ENCODE data around the gene PRKD2. TPM values are rescaled to one million over a fixed set of nuclear protein-coding genes. Genes with fewer than 3 reads are reported as not detected.
"Not testable (repeated sequence)": the region's sequence is repeated elsewhere in the genome, so short reads cannot be mapped to it uniquely, and the experiment has no call there.

PRKD2 gene
- total RNA-seq, 2 donors from 2014 or later = 14.9 to 18.0 TPM

GRCh38 chr19:46716672-46717033 is 261 bp downstream of the PRKD2 start:
- ATAC-seq (no peak), DNase-seq (peak; percentile 26)
- intact Hi-C loops (cut with DNase I) = no loop called here

- intact Hi-C loops (cut with DNase I) = no loop called here
- peak; percentile 31 for DNase-seq
- ATAC-seq = no peak
These were observed 791 bp downstream of the PRKD2 start for GRCh38 chr19:46715975-46716671.

DNA sequence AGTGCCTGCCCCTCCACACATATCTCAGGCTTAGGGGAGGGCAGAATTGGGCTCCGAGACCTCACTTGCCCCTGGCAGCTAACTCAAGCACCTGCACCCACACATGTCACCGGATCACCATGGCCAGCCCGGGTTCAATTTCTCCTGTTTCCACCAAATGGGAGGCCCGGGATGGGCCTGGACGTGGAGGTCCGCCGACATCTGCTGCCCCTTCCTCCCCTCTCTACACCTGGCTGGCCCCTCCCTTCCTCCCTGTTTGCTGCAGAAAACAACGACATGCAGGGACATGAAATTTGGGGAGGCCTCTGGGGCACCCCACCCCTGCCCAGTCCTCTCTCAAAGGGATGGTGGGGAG is 1.3 kb downstream of the PRKD2 start:
- ATAC-seq = no peak
- intact Hi-C loops (cut with DNase I) = no loop called here

DNA sequence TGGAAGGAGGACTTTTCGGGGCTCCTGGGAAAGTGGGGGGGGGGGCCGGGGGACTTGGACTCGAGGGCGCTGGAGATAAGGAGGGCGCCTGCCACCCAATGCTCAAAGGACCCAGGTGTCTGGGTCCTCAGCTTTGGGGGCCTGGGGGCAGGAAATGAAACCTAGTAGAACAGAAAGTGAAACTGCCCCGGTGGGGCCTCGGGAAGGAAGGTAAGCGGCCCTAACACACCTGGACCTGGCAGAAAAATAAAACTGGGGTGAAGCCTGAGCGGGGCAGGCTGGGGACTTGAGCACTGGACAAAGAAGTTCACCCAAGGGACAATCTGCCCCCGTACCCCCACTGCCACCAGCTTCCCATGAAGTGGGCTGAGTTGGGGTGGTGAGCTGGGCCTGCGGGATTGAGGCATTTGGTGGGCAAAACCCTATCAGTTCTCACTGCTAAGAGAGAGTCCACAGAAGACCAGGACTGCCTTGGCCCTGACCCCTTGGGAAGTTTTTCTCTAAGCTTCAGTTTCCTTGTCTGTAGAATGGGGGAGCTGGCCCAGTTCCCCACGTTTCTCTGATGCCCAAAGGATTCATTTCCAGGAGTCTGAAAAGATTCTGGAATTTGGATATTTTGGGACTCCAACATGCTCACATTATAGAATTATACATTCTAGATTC is 2.3 kb downstream of the PRKD2 start:
- intact Hi-C loops (cut with DNase I) = no loop called here
- DNase-seq (no peak), ATAC-seq (peak; percentile 0 to 1)

More for the DNA sequence above, 1.3 kb downstream of the PRKD2 start:
- no peak for DNase-seq

- intact Hi-C loops (cut with DNase I) = no loop called here
- ATAC-seq (peak; percentile 70 to 77), DNase-seq (peak; percentile 96)
These were observed 3.0 kb downstream of the PRKD2 start for GRCh38 chr19:46713781-46714443.

DNA sequence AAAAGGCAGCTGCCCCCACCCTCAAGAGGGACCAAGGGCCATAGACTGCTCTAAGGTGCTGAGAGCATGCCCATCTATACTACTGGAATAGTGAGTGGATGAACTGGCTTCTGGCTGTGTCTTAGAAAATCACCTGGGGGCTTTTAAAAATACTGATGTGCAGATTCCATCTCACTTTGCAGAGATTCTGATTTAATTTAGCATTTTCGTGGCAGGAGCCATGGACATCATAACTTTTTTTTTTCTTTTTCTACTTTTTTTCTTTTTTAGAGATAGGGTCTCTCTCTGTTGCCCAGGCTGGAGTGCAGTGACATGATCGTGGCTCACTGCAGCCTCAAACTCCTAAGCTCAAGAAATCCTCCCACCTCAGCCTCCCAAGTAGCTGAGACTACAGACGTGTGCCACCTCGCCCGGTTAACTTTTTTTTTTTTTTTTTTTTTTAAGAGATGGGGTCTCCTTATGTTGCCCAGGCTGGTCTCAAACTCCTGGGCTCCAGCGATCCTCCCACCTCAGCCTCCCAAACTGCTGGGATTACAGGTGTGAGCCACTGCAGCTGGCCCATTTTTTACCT is 4.1 kb downstream of the PRKD2 start:
- intact Hi-C loops (cut with DNase I); DNase-seq; ATAC-seq: not testable (repeated sequence)

DNA sequence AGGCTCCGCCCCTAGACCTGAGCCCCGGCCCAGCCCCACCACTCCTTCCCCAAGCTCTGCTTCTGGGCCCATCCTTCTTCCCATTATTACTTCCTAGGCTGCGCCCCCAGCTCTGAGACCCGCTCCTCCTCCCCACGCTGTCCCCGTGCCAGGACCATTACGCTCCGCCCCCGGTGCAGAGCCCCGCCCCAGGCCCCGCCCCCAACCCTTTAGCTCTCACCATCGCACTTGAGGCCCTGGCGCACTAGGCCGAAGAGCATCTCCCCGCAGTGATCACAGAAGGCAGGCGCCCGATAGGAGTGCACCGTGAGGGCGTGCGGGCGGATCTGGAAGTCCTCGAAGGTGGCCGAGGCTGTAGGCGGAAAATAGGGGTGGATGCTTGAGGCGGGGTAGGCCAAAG is 6.2 kb downstream of the PRKD2 start:
- no peak for ATAC-seq
- DNase-seq = no peak
- intact Hi-C loops (cut with DNase I) = no loop called here

GRCh38 chr19:46704379-46705076 is 12.4 kb downstream of the PRKD2 start:
- intact Hi-C loops (cut with DNase I) = no loop called here
- ATAC-seq (peak; percentile 74 to 89), DNase-seq (peak; percentile 75)

- DNase-seq (no peak), ATAC-seq (no peak)
- intact Hi-C loops (cut with DNase I) = no loop called here
These were observed 16.2 kb downstream of the PRKD2 start for GRCh38 chr19:46700704-46701103.

GRCh38 chr19:46698395-46699321 is 18.3 kb downstream of the PRKD2 start:
- intact Hi-C loops (cut with DNase I) = loop anchor here in 1 of 2 donors (5.0 kb wide), 1 partner anchor 39 kb away; no protein-coding TSS in a partner anchor
- no peak for ATAC-seq
- DNase-seq = no peak

GRCh38 chr19:46697204-46697960 is 19.5 kb downstream of the PRKD2 start:
- ATAC-seq (peak; percentile 97 to 98), DNase-seq (peak; percentile 94)
- intact Hi-C loops (cut with DNase I) = loop anchor here in 1 of 2 donors (5.0 kb wide), 1 partner anchor 40 kb away; no protein-coding TSS in a partner anchor

DNA sequence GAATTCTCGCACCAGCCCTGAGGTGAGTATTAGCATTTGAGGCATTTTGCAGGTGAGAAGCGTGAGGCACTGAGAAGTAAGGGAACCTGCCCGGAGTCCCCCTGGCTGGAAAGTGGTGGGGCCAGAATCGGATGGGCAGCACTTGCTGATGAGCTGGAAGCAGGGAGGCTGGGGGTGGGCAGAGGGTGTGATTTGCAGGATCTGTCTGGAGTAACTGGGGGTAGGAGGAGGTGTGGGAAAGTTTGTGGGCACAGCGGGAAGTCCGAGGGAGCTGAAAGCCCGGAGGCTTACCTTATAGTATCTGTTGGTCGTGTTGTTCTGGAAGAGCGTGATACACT is 20.1 kb downstream of the PRKD2 start:
- ATAC-seq = no peak
- intact Hi-C loops (cut with DNase I) = loop anchor here in 1 of 2 donors (5.0 kb wide), 1 partner anchor 40 kb away; no protein-coding TSS in a partner anchor
- DNase-seq = no peak

DNA sequence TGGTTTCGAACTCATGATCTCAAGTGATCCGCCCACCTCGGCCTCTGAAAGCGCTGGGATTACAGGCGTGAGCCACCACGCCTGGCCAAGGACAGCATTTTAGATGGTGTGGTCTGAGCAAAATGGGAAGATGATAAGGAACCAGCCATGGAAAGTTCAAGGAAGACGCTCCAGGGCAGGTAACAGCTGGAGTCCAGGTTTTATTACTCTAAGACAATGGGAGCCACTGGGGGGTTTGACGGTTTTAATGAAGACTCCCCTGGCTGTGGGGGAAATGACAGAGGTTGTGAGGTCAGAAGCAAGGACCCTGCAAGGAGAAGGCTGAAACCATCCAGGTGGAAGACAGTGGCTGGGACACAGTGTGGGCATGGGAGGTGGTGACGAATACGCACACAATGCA is 20.9 kb downstream of the PRKD2 start:
- DNase-seq (no peak), ATAC-seq (no peak)
- intact Hi-C loops (cut with DNase I) = loop anchor here in 1 of 2 donors (5.0 kb wide), 1 partner anchor 41 kb away; no protein-coding TSS in a partner anchor

- intact Hi-C loops (cut with DNase I) = no loop called here
- DNase-seq = no peak
- ATAC-seq = no peak
These were observed 23.2 kb downstream of the PRKD2 start for GRCh38 chr19:46693760-46694159.

DNA sequence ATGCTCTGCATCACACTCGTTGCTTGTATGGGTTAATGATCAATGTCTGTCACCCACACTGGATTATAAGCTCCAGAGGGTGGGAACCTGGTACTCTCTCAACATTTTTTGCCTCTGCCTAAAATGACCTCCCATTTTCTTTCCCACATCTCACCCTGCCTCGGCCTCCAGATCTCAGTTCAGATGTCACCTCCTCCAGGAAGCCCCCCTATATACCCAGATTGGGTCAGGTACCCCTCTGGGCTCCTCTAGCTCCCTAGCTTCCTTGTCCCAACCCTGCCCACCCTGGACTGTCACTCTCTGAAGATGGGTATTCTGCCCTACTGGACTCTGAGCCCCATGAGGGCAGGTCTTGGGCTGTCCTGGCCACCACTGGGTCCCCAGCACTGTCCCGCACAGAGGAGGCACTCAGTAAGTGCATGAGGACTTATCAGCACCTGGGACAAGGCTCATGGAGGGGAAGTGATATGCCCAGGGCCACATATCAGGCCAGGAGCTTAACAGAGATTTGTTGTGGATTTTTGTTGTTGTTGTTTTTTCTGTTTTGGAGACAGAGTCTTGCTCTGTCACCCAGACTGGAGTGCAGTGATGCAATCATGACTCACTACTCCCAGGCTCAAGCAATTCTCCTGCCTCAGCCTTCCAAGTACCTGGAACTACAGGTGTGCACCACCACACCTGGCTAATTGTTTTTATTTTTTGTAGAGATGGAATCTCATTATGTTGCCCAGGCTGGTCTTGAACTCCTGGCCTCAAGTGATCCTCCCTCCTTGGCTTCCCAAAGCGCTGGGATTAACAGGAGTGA is 23.8 kb downstream of the PRKD2 start:
- no peak for DNase-seq
- no peak for ATAC-seq

GRCh38 chr19:46691948-46692347 is 25.0 kb downstream of the PRKD2 start:
- intact Hi-C loops (cut with DNase I) = no loop called here
- ATAC-seq (no peak), DNase-seq (no peak)

More for the DNA sequence above, 23.8 kb downstream of the PRKD2 start:
- intact Hi-C loops (cut with DNase I) = no loop called here

GRCh38 chr19:46691104-46691503 is 25.8 kb downstream of the PRKD2 start:
- no peak for ATAC-seq
- no peak for DNase-seq
- intact Hi-C loops (cut with DNase I) = no loop called here

Data from left cardiac atrium (tissue), 4 donors.